ENCODE results near the gene CFAP69. TPM values are rescaled to one million over a fixed set of nuclear protein-coding genes. Genes with fewer than 3 reads are reported as not detected.

Gene CFAP69
- total and polyA plus RNA-seq, 2 donors (not counting 1 experiment from before 2014, with no cell fraction given), result 0.10 to 0.15 TPM

GRCh38 chr7:90248706-90249105 is 3.7 kb downstream of the CFAP69 start:
- ATAC-seq (ENCODE audit: low read depth), result no peak
- Mint-ChIP-seq H3K4me3 (no peak overlapping the region), H3K27me3 (peaks cover 42% of the 10 kb centered on the region), H3K9me3 (ENCODE audit: insufficient read depth) (no peaks in the 10 kb centered on the region), H3K4me1 (peaks cover 22% of the 10 kb centered on the region), H3K27ac (no peak overlapping the region)
- Histone ChIP-seq H3K27ac (ENCODE audit: low read length in 2 of 2) (no peak overlapping the region), H3K9me3 (ENCODE audit: control extremely low read depth in 1 of 3, control insufficient read depth in 2 of 3, insufficient read depth in 1 of 3, low read length in 2 of 3) (no peaks in the 10 kb centered on the region), H3K79me2 (ENCODE audit: control insufficient read depth, insufficient read depth, low read length) (no peaks in the 10 kb centered on the region), H3K4me1 (ENCODE audit: control insufficient read depth in 2 of 2, insufficient read depth in 2 of 2, low read length in 2 of 2) (peaks cover 16 to 20% of the 10 kb centered on the region in 2 donors), H4K20me1 (ENCODE audit: control insufficient read depth, insufficient read depth, low read length, poor library complexity, severe bottlenecking) (no peaks in the 10 kb centered on the region), H3K36me3 (replicated peaks in 1 of 2; ENCODE audit: control extremely low read depth in 1 of 2, control insufficient read depth in 1 of 2, extremely low read depth in 1 of 2, insufficient read depth in 2 of 2, low read length in 1 of 2) (no peaks in the 10 kb centered on the region), H3K4me3 (ENCODE audit: control extremely low read depth in 1 of 5, extremely low read depth in 1 of 5, insufficient read depth in 1 of 5, low read depth in 2 of 5, low read length in 4 of 5) (no peak overlapping the region), H2AFZ (ENCODE audit: insufficient read depth, low read depth, low read length, poor library complexity, severe bottlenecking) (no peak overlapping the region), H3K27me3 (replicated peaks in 1 of 4; ENCODE audit: control extremely low read depth in 1 of 4, control insufficient read depth in 3 of 4, insufficient read depth in 4 of 4, low read length in 3 of 4) (peaks cover 0 to 29% (median 16%) of the 10 kb centered on the region in 4 experiments), H3K9ac (ENCODE audit: low read length) (no peak overlapping the region), H3K4me2 (replicated peaks; ENCODE audit: low read depth, low read length, poor library complexity, severe bottlenecking) (no peak overlapping the region)
- POLR2A ChIA-PET, result no interaction called here
- CTCF ChIA-PET, result interaction anchor here (1.4 kb wide), 1 partner anchor 11 kb away, joined by 5 read pairs; no protein-coding TSS in a partner anchor
- TF ChIP-seq CTCF (IDR thresholded peaks at IDR 0.05) (no peak), EZH2 (IDR thresholded peaks at IDR 0.05; ENCODE audit: borderline replicate concordance, insufficient read depth, low read depth, low read length, poor library complexity, severe bottlenecking) (no peak)
- no peak for DNase-seq
- WGBS (ENCODE audit: insufficient coverage), result no CpG with 5 or more reads among the region's 3 CpGs
- intact Hi-C loops (cut with micrococcal nuclease), result loop anchor here (5.0 to 10.0 kb wide), 2 partner anchors 154 to 346 kb away; partner anchors contain the start of genes CDK14 and CLDN12

GRCh38 chr7:90250601-90251303 is 5.8 kb downstream of the CFAP69 start:
- no peak overlapping the region for H3K9ac ChIP-seq (ENCODE audit: low read length)
- intact Hi-C loops (cut with micrococcal nuclease), result no loop called here
- POLR2A ChIA-PET, result no interaction called here
- Mint-ChIP-seq H3K9me3 (ENCODE audit: insufficient read depth) (no peaks in the 10 kb centered on the region), H3K27ac (no peak overlapping the region), H3K4me3 (no peak overlapping the region), H3K27me3 (peaks cover 41% of the 10 kb centered on the region), H3K4me1 (peaks cover 4% of the 10 kb centered on the region)
- ATAC-seq (ENCODE audit: low read depth) (no peak), DNase-seq (no peak)
- no peaks in the 10 kb centered on the region for H3K36me3 ChIP-seq (replicated peaks in 1 of 2; ENCODE audit: control extremely low read depth in 1 of 2, control insufficient read depth in 1 of 2, extremely low read depth in 1 of 2, insufficient read depth in 2 of 2, low read length in 1 of 2)
- H3K4me3 ChIP-seq (ENCODE audit: control extremely low read depth in 1 of 5, extremely low read depth in 1 of 5, insufficient read depth in 1 of 5, low read depth in 2 of 5, low read length in 4 of 5), result no peak overlapping the region
- TF ChIP-seq EZH2 (IDR thresholded peaks at IDR 0.05; ENCODE audit: borderline replicate concordance, insufficient read depth, low read depth, low read length, poor library complexity, severe bottlenecking), result no peak
- TF ChIP-seq CTCF (IDR thresholded peaks at IDR 0.05), result no peak
- H3K4me2 ChIP-seq (replicated peaks; ENCODE audit: low read depth, low read length, poor library complexity, severe bottlenecking), result no peak overlapping the region
- CTCF ChIA-PET, result interaction anchor here (1.4 kb wide), 1 partner anchor 10 kb away, joined by 4 read pairs; no protein-coding TSS in a partner anchor
- no peaks in the 10 kb centered on the region for H3K9me3 ChIP-seq (ENCODE audit: control extremely low read depth in 1 of 3, control insufficient read depth in 2 of 3, insufficient read depth in 1 of 3, low read length in 2 of 3)
- no peak overlapping the region for H2AFZ ChIP-seq (ENCODE audit: insufficient read depth, low read depth, low read length, poor library complexity, severe bottlenecking)
- WGBS (ENCODE audit: insufficient coverage), result 93% methylated on average over 3 of the region's 3 CpGs
- H3K4me1 ChIP-seq (ENCODE audit: control insufficient read depth in 2 of 2, insufficient read depth in 2 of 2, low read length in 2 of 2), result peaks cover 2 to 5% of the 10 kb centered on the region in 2 donors
- H3K27ac ChIP-seq (ENCODE audit: low read length in 2 of 2), result no peak overlapping the region
- no peaks in the 10 kb centered on the region for H4K20me1 ChIP-seq (ENCODE audit: control insufficient read depth, insufficient read depth, low read length, poor library complexity, severe bottlenecking)
- H3K27me3 ChIP-seq (replicated peaks in 1 of 4; ENCODE audit: control extremely low read depth in 1 of 4, control insufficient read depth in 3 of 4, insufficient read depth in 4 of 4, low read length in 3 of 4), result peaks cover 0 to 14% (median 9%) of the 10 kb centered on the region in 4 experiments
- H3K79me2 ChIP-seq (ENCODE audit: control insufficient read depth, insufficient read depth, low read length), result no peaks in the 10 kb centered on the region
